Activated naive CD4-positive, alpha-beta T cell treated with anti-CD3 and anti-CD28 coated beads, Interleukin-2, amount 50 U/mL, for 24 hours (primary cell): ENCODE measurements around the gene AKAP7.
"Not testable (repeated sequence)": the region's sequence is repeated elsewhere in the genome, so short reads cannot be mapped to it uniquely, and the experiment has no call there.

Source experiments
- H3K27ac Mint-ChIP-seq: one replicate; pipeline ENCODE4 v1.8.0; 2021; ENCODE audit warnings: mild to moderate bottlenecking, mixed read lengths
- H3K27me3 Mint-ChIP-seq: one replicate; pipeline ENCODE4 v1.8.0; 2021; ENCODE audit warnings: mixed read lengths
- H3K36me3 Mint-ChIP-seq: one replicate; pipeline ENCODE4 v1.8.0; 2021; ENCODE audit warnings: mixed read lengths
- H3K4me1 Mint-ChIP-seq: one replicate; pipeline ENCODE4 v1.8.0; 2021; ENCODE audit warnings: mixed read lengths
- H3K4me3 Mint-ChIP-seq: one replicate; pipeline ENCODE4 v1.8.0; 2021; ENCODE audit warnings: mild to moderate bottlenecking, mixed read lengths
- H3K9me3 Mint-ChIP-seq: one replicate; pipeline ENCODE4 v1.8.0; 2021; ENCODE audit warnings: mixed read lengths

Gene AKAP7

GRCh38 chr6:131281471-131282270, 146.4 kb downstream of the AKAP7 start:
- Mint-ChIP-seq H3K36me3 (peaks cover 16% of the 10 kb centered on the region), H3K4me3 (peak overlapping the region; percentile 85), H3K27ac (peak overlapping the region; percentile 98), H3K9me3 (peaks cover 9% of the 10 kb centered on the region), H3K27me3 (no peaks in the 10 kb centered on the region), H3K4me1 (peaks cover 82% of the 10 kb centered on the region)

- Mint-ChIP-seq H3K36me3 (peaks cover 20% of the 10 kb centered on the region), H3K27me3 (no peaks in the 10 kb centered on the region), H3K27ac (no peak overlapping the region), H3K4me1 (peaks cover 80% of the 10 kb centered on the region), H3K9me3 (peaks cover 9% of the 10 kb centered on the region), H3K4me3 (no peak overlapping the region)
These were observed 147.1 kb downstream of the AKAP7 start for GRCh38 chr6:131282365-131282764.

GRCh38 chr6:131283466-131284175, 148.4 kb downstream of the AKAP7 start:
- Mint-ChIP-seq H3K4me3 (no peak overlapping the region), H3K4me1 (peaks cover 76% of the 10 kb centered on the region), H3K27ac (peak overlapping the region; percentile 78), H3K9me3 (peaks cover 4% of the 10 kb centered on the region), H3K36me3 (peaks cover 19% of the 10 kb centered on the region), H3K27me3 (no peaks in the 10 kb centered on the region)

GRCh38 chr6:131285548-131285947, 150.3 kb downstream of the AKAP7 start:
- Mint-ChIP-seq H3K4me1 (peaks cover 66% of the 10 kb centered on the region), H3K27me3 (no peaks in the 10 kb centered on the region), H3K9me3 (no peaks in the 10 kb centered on the region), H3K36me3 (peaks cover 13% of the 10 kb centered on the region), H3K27ac (no peak overlapping the region), H3K4me3 (no peak overlapping the region)

GRCh38 chr6:131286469-131287040, 151.3 kb downstream of the AKAP7 start:
- H3K4me1 Mint-ChIP-seq, result peaks cover 59% of the 10 kb centered on the region
- H3K4me3 Mint-ChIP-seq, result no peak overlapping the region
- no peak overlapping the region for H3K27ac Mint-ChIP-seq
- H3K9me3 Mint-ChIP-seq, result no peaks in the 10 kb centered on the region
- no peaks in the 10 kb centered on the region for H3K27me3 Mint-ChIP-seq
- H3K36me3 Mint-ChIP-seq, result peaks cover 13% of the 10 kb centered on the region

DNA sequence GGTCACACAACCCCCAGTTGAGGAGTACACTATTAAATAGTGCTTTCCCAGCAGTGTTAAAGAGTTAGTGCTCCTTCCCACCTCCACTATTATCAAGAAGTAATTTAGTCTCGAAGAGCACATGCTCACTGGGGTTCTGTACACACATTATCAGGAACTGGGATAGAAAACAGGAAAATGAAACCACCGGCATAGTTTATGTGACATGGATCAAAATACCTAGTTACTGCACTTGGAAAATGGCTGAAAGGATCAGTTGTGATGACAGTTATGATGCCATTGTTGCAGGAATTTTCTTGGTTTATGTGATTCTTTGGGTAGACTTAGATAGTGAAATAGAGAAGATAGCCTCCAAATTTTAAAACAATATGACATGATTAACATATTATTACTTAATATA, 152.9 kb downstream of the AKAP7 start:
- no peak overlapping the region for H3K27ac Mint-ChIP-seq

DNA sequence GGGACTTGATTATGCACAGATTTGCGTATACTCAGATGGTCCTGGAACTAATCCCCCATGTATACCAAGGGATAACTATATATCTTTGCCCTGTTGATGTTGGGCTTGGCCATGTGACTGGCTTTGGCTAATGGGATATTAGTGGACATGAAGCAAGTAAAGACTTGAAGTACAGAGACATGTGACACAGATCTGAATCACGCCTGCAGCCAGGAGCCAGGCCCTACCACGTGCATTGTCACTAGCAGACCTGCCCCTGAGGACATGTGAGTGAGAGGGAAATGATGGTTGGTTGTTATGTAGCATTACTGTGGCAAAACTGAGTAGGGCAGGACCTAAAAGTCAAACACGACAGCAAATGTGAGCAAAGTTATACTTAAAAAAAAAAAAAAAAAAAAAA, 155.7 kb downstream of the AKAP7 start:
- Mint-ChIP-seq H3K4me3 (no peak overlapping the region), H3K27ac (no peak overlapping the region), H3K36me3 (peaks cover 17% of the 10 kb centered on the region), H3K27me3 (no peaks in the 10 kb centered on the region), H3K4me1 (peaks cover 47% of the 10 kb centered on the region), H3K9me3 (no peaks in the 10 kb centered on the region)

More for the DNA sequence above, 152.9 kb downstream of the AKAP7 start:
- H3K36me3 Mint-ChIP-seq, result peaks cover 12% of the 10 kb centered on the region
- H3K4me3 Mint-ChIP-seq, result no peak overlapping the region
- H3K27me3 Mint-ChIP-seq, result no peaks in the 10 kb centered on the region
- H3K4me1 Mint-ChIP-seq, result peaks cover 59% of the 10 kb centered on the region
- H3K9me3 Mint-ChIP-seq, result no peaks in the 10 kb centered on the region

DNA sequence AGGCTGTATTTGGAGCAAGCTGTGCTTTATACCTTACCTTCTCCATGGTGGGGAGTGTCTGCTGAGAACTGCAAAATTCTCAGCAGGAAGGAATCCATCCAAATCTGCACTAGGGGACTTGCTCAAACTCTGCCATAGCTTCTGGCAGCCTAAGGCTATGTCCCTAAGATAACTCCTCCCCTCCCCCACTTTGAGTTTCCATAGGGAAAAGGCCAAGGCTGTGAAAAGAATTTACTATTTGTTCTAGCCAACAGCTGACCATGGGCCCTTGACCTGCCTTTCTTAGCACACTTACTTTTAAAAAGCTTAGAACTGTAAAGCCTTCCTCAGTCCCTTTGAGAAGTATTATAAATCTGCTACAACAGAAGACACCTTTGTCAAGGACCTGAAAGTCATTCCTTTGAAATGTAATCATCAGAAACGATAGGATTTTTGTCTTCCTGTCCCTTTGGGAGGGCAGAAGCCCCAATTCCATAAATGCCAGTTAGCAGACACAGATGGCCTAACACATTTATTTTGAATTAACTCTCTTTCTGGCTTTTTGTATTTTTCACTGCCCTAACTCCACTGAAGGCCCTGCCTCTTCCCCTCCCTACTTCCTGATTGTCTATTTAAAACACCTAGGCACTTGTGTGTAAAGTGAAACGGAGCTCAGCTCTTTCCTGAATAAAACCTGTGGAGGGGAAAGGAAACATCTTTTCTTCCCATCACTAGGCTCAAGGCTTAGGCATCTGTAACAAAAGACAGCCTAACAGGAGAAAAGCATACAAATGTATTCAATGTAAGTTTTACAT, 157.1 kb downstream of the AKAP7 start:
- Mint-ChIP-seq H3K27ac (peak overlapping the region; percentile 82), H3K4me3 (peak overlapping the region; percentile 40), H3K36me3 (peaks cover 19% of the 10 kb centered on the region), H3K9me3 (no peaks in the 10 kb centered on the region), H3K27me3 (no peaks in the 10 kb centered on the region), H3K4me1 (peaks cover 37% of the 10 kb centered on the region)

GRCh38 chr6:131293472-131293911, 158.2 kb downstream of the AKAP7 start:
- Mint-ChIP-seq H3K27ac (peak overlapping the region; percentile 59), H3K36me3 (peaks cover 15% of the 10 kb centered on the region), H3K4me3 (no peak overlapping the region), H3K9me3 (no peaks in the 10 kb centered on the region), H3K27me3 (no peaks in the 10 kb centered on the region), H3K4me1 (peaks cover 30% of the 10 kb centered on the region)

DNA sequence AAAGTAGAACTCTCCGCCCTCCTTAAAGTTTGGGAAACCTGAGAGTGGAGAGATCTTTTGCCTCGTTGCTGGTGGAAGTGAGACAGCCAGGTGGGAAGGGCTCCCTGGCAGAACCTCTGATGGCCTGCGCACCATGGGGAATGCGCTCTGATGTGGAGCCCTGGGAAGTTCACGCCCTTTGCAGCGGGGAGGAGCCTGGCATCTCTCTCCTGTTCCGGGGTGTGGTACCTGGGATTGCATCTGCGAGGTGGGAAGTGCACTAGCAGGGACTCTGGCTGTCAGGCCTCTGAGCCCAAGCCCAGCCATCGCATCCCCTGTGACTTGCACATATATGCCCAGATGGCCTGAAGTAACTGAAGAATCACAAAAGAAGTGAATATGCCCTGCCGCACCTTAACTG, 159.8 kb downstream of the AKAP7 start:
- Mint-ChIP-seq H3K27ac (no peak overlapping the region), H3K36me3 (peaks cover 15% of the 10 kb centered on the region), H3K4me3 (no peak overlapping the region), H3K4me1 (peaks cover 30% of the 10 kb centered on the region), H3K9me3 (no peaks in the 10 kb centered on the region), H3K27me3 (no peaks in the 10 kb centered on the region)

DNA sequence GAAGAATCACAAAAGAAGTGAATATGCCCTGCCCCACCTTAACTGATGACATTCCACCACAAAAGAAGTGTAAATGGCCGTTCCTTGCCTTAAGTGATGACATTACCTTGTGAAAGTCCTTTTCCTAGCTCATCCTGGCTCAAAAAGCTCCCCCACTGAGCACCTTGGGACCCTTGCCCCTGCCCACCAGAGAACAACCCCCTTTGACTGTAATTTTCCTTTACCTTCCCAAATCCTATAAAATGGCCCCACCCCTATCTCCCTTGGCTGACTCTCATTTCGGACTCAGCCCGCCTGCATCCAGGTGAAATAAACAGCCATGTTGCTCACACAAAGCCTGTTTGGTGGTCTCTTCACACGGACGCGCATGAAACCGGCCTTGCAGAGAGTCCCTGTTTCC, 165.6 kb downstream of the AKAP7 start:
- H3K36me3 Mint-ChIP-seq, result peaks cover 12% of the 10 kb centered on the region
- H3K27ac Mint-ChIP-seq, H3K27me3 Mint-ChIP-seq, H3K9me3 Mint-ChIP-seq, H3K4me3 Mint-ChIP-seq: not testable (repeated sequence)
- peaks cover 17% of the 10 kb centered on the region for H3K4me1 Mint-ChIP-seq

- Mint-ChIP-seq H3K9me3 (no peaks in the 10 kb centered on the region), H3K27me3 (no peaks in the 10 kb centered on the region), H3K4me1 (peaks cover 17% of the 10 kb centered on the region), H3K4me3 (no peak overlapping the region), H3K36me3 (peaks cover 8% of the 10 kb centered on the region), H3K27ac (peak overlapping the region; percentile 1)
These were observed 168.2 kb downstream of the AKAP7 start for GRCh38 chr6:131303338-131303930.

GRCh38 chr6:131305037-131305850, 170.0 kb downstream of the AKAP7 start:
- Mint-ChIP-seq H3K4me3 (no peak overlapping the region), H3K36me3 (peaks cover 18% of the 10 kb centered on the region), H3K4me1 (peaks cover 17% of the 10 kb centered on the region), H3K27me3 (no peaks in the 10 kb centered on the region), H3K27ac (no peak overlapping the region), H3K9me3 (peaks cover 6% of the 10 kb centered on the region)

DNA sequence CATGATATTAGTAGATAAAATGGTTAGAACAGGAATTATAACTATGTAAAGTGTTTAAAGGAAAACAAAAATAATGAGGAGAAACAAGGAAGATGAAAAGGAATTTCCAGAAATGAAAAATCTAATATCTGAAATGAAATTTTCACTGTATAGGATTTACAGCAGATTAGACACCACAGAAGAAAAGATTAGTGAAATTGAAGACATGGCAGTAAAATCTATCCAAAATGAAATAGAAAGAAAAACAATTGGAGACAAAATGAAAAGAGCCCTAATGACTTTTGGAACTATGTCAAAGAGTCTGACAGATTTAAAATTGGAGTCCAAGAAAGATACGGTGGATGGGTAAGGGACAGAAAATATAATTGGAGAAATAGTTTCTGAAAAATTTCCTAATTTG, 174.2 kb downstream of the AKAP7 start:
- H3K4me3 Mint-ChIP-seq, result no peak overlapping the region
- H3K36me3 Mint-ChIP-seq, result peaks cover 16% of the 10 kb centered on the region
- H3K27me3 Mint-ChIP-seq, result no peaks in the 10 kb centered on the region
- H3K4me1 Mint-ChIP-seq, result peaks cover under 1% of the 10 kb centered on the region
- H3K9me3 Mint-ChIP-seq, result peaks cover 11% of the 10 kb centered on the region
- peak overlapping the region; percentile 11 for H3K27ac Mint-ChIP-seq
